WTC11 (cell line): ENCODE measurements around the gene TBX10.

Experiments
- CBFB ChIP-seq: sonication (generic); formaldehyde crosslinking; IDR thresholded peaks from 2 replicates; pipeline ENCODE4 v1.8.1; 2022; ENCODE audit warnings: mild to moderate bottlenecking, low read depth, missing genetic modification reagents
- PRRX2 ChIP-seq: fragments of 250-450 bp; sonication (Bioruptor Pico); IDR thresholded peaks from 2 replicates; pipeline ENCODE4 v1.8.0; 2021; ENCODE audit warnings: mild to moderate bottlenecking
- ZNF121 ChIP-seq: sonication (generic); formaldehyde crosslinking; IDR thresholded peaks from 2 replicates; pipeline ENCODE4 v1.8.0; 2023; ENCODE audit warnings: missing genetic modification reagents
- ZNF416 ChIP-seq: fragments of 250-450 bp; sonication (Bioruptor Pico); IDR thresholded peaks from 2 replicates; pipeline ENCODE4 v1.9.0; 2021; ENCODE audit warnings: mild to moderate bottlenecking, inconsistent platforms
- TF ChIP-seq, protein P1 (sequence below): sonication (generic); formaldehyde crosslinking; IDR thresholded peaks from 2 replicates; pipeline ENCODE4 v1.8.1; 2022; ENCODE audit warnings: low read depth, missing genetic modification reagents, borderline replicate concordance
- TF ChIP-seq, protein P2 (sequence below): fragments of 200-600 bp; IDR thresholded peaks from 2 replicates; pipeline ENCODE4 v1.8.0; 2022; ENCODE audit warnings: antibody characterized with exemption

DNA sequence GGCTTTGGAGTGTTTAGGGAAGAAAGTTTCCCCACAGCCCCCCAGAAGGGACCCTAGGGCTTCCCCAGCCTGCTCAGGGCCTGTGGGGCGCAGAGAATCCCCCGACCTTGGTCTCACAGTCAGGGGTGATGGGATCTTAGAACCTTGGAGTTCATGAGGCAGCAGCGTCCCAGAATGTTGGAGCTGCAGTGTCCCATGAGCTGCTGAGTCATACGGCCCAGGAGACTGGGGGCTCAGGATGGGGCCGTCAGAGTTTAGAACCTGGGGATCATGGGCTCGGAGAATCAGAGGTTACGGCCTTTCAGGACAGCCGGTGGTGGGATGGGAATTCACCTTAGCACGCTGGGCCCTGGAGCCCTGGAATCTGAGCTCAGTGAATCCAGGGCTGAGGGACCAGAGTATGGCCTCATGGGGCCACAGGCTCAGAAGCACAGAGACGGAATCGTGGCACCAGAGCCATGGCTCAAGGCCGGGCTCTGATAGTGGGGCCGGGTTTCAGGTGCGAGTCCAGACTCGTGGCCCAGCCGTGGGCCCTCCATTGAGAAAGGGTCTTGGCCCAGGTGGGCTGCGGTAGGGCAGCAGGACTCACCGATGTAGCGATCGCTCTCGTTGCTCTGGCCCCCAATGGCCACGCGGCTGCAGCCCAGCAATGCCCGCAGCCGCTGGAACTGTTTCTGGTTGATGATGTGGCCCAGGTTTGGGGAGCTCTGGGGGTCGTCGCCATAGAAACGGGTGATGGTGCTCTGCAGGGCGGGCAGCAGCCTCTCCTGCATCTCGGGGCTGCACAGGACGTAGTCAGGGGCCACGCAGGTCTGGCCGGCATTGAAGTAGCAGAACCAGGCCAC, 25.4 kb upstream of the TBX10 start:
- TF ChIP-seq, protein P1, sequence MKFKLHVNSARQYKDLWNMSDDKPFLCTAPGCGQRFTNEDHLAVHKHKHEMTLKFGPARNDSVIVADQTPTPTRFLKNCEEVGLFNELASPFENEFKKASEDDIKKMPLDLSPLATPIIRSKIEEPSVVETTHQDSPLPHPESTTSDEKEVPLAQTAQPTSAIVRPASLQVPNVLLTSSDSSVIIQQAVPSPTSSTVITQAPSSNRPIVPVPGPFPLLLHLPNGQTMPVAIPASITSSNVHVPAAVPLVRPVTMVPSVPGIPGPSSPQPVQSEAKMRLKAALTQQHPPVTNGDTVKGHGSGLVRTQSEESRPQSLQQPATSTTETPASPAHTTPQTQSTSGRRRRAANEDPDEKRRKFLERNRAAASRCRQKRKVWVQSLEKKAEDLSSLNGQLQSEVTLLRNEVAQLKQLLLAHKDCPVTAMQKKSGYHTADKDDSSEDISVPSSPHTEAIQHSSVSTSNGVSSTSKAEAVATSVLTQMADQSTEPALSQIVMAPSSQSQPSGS, result no peak
- TF ChIP-seq CBFB (CRISPR knock-in tag) (no peak), ZNF416 (no peak), ZNF121 (CRISPR knock-in tag) (no peak), PRRX2 (no peak)
- TF ChIP-seq, protein P2, sequence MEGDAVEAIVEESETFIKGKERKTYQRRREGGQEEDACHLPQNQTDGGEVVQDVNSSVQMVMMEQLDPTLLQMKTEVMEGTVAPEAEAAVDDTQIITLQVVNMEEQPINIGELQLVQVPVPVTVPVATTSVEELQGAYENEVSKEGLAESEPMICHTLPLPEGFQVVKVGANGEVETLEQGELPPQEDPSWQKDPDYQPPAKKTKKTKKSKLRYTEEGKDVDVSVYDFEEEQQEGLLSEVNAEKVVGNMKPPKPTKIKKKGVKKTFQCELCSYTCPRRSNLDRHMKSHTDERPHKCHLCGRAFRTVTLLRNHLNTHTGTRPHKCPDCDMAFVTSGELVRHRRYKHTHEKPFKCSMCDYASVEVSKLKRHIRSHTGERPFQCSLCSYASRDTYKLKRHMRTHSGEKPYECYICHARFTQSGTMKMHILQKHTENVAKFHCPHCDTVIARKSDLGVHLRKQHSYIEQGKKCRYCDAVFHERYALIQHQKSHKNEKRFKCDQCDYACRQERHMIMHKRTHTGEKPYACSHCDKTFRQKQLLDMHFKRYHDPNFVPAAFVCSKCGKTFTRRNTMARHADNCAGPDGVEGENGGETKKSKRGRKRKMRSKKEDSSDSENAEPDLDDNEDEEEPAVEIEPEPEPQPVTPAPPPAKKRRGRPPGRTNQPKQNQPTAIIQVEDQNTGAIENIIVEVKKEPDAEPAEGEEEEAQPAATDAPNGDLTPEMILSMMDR, result no peak
